Spleen (tissue), 11 donors: Measurements from ENCODE around the gene ATXN1. TPM values are rescaled to one million over a fixed set of nuclear protein-coding genes. Genes with fewer than 3 reads are reported as not detected.
A peak's percentile ranks its signal among the peaks of the same experiment; 100 is the strongest.

Source experiments
- DNase-seq: peaks from one replicate; pipeline ENCODE4 v3.0.0-alpha.2; 2020
- H3K27ac ChIP-seq, 8 donors: fragments of 200-600 bp; sonication (generic) in 7 of 8; 1 replicate in 4 of 8; 2 replicates in 4 of 8; pipeline versions ENCODE4 v1.5.0 to v1.8.0; 2016 to 2021; ENCODE audit warnings: inconsistent platforms in 4 of 8, mild to moderate bottlenecking in 4 of 8, moderate library complexity in 1 of 8
- H3K27me3 ChIP-seq, 7 donors: fragments of 200-600 bp; sonication (generic) in 6 of 7; replicated peaks in 1 of 7; 1 replicate in 4 of 7; 2 replicates in 3 of 7; pipeline versions ENCODE4 v1.5.0 to v1.8.0; 2016 to 2021; ENCODE audit warnings: inconsistent platforms in 3 of 7, mild to moderate bottlenecking in 1 of 7
- H3K36me3 ChIP-seq, 6 donors: fragments of 200-600 bp; sonication (generic) in 5 of 6; 1 replicate in 4 of 6; 2 replicates in 2 of 6; pipeline versions ENCODE4 v1.5.0 to v1.8.0; 2016 to 2021; ENCODE audit warnings: inconsistent platforms in 2 of 6
- H3K4me1 ChIP-seq, 6 donors: fragments of 200-600 bp; sonication (generic) in 5 of 6; 1 replicate in 3 of 6; 2 replicates in 3 of 6; pipeline versions ENCODE4 v1.5.0 to v1.8.0; 2016 to 2021; ENCODE audit warnings: inconsistent platforms in 3 of 6
- H3K4me3 ChIP-seq, 8 donors: fragments of 200-600 bp; sonication (generic) in 7 of 8; 1 replicate in 4 of 8; 2 replicates in 4 of 8; pipeline versions ENCODE4 v1.5.0 to v1.8.0; 2016 to 2021; ENCODE audit warnings: inconsistent platforms in 4 of 8, mild to moderate bottlenecking in 4 of 8, moderate library complexity in 2 of 8
- H3K9me3 ChIP-seq, 8 donors: fragments of 200-600 bp; sonication (generic) in 7 of 8; 1 replicate in 4 of 8; 2 replicates in 4 of 8; pipeline versions ENCODE4 v1.5.0 to v1.8.0; 2016 to 2021; ENCODE audit warnings: inconsistent platforms in 4 of 8
- CTCF ChIP-seq, 11 experiments: fragments of 200-600 bp in 7 of 11; fragments of 450-650 bp in 4 of 11; sonication (generic) in 4 of 11; IDR thresholded peaks in 8 of 11; conservative IDR thresholded peaks in 3 of 11; 1 replicate in 7 of 11; 2 replicates in 4 of 11; pipeline versions ENCODE4 v1.4.0 to v1.8.0; 2016 to 2021; ENCODE audit warnings: antibody characterized with exemption in 11 of 11, inconsistent platforms in 4 of 11, mild to moderate bottlenecking in 1 of 11
- POLR2A ChIP-seq, 3 donors: fragments of 450-650 bp; IDR thresholded peaks; one replicate each; pipeline ENCODE4 v1.5.1; 2017; ENCODE audit warnings: antibody characterized with exemption in 3 of 3, mild to moderate bottlenecking in 1 of 3
- POLR2AphosphoS5 ChIP-seq, 3 donors: sonication (generic); formaldehyde crosslinking; IDR thresholded peaks; one replicate each; pipeline ENCODE4 v1.5.1; 2017; ENCODE audit warnings: antibody characterized with exemption in 3 of 3
- WGBS, 5 donors: extraction: QIAGEN DNeasy Blood & Tissue Kit in 3 of 5; methylation state at CpG; one replicate each; pipeline versions ENCODE4 v1.1.5 to v1.1.7; 2013 to 2018; 5-methylcytosine and 5-hydroxymethylcytosine counted together
- intact Hi-C: fragments of 100-400 bp; cut with DNase I; formaldehyde crosslinking; loops from one replicate; pipeline ENCODE4 v1.15.0; 2023; ENCODE audit warnings: low total_unique reads
- polyA plus RNA-seq, 3 donors: library from polyadenylated mRNA; stranded (reverse); fragments of 200-250 nt; gene quantifications; one replicate each; pipeline ENCODE4 v1.2.1, GENCODE V29; 2013
- total RNA-seq, 7 donors: library from RNA; depleted of rRNA in 3 of 7; stranded (reverse); fragments of >200 nt in 3 of 7; fragmentation: NEBNext Ultra II Directional in 4 of 7; extraction: Animal tissue kit (Norgen Biotek cat#: 25700) in 4 of 7; gene quantifications; one replicate each; pipeline versions ENCODE4 v1.1.0 to v1.2.1, GENCODE V29; 2016 to 2021
- donor health status: healthy with polysubstance abuse.
- donor health status: DM: no; HTN: no; CAD: no; lungs with moderate emphysema.
- donor health status: DM: no; HTN: no; CAD: no.
- donor health status: Bipolar disorder and iron deficiency.
- donor health status: healthy.
- donor health status: DM: no; HTN: no; CAD: no.
- donor health status: DM: yes; HTN: yes; CAD: no.

Gene ATXN1
- total and polyA plus RNA-seq, 10 donors = 3.5 to 123 (median 73.9) TPM

- peak overlapping the region in 7 of 8 donors; percentile 38 to 66 (median 54) for H3K27ac ChIP-seq
- peaks cover 0 to 41% (median 6%) of the 10 kb centered on the region in 6 donors for H3K4me1 ChIP-seq
- no peaks in the 10 kb centered on the region for H3K9me3 ChIP-seq
- TF ChIP-seq POLR2A (IDR thresholded peaks at IDR 0.05) (no peak), POLR2AphosphoS5 (IDR thresholded peaks at IDR 0.05) (peak in 1 of 3 donors; percentile 13)
- H3K36me3 ChIP-seq = peaks cover 0 to 52% (median 2%) of the 10 kb centered on the region in 6 donors
- no peaks in the 10 kb centered on the region for H3K27me3 ChIP-seq
- no peak for DNase-seq
- WGBS, 5 donors = 71 to 85% (median 78%) methylated on average over 11 to 12 of the region's 12 CpGs
- intact Hi-C loops = no loop called here
- peak overlapping the region in 3 of 8 donors; percentile 3 to 42 (median 18) for H3K4me3 ChIP-seq
Measured at GRCh38 chr6:16583144-16583762, 178.0 kb downstream of the ATXN1 start.

DNA sequence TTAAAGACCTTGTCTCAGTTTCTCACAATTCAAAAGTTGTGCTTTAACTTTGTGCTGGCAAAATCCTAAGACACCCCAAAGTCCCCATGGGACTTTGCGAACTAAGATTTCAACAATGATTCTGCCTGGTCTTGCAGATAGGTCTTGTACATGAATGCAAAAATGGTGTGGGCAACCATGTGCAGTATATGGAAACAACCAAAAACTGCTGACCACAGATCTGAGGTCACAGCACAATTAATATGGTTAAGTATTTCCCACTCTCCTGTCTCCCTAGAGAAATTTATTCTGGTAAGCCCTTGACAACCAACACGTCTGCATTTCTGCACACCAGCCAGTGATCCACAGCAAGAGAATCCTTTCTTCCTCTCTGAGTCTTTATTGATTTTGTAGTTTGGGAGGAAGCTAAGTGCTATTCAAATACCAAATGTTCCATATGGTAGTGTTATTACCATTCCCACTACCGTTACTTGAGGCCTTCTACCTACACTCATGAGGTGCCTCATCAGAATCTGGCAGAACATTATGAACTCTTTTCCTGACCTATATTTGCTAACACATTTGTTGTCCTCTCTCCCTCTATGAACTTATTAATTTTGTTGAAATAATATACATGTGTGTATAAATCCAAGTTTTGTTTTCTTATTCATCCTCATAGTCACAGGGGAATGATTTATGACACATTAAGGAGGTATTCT is 178.7 kb downstream of the ATXN1 start:
- 74 to 86% (median 84%) methylated on average over 3 of the region's 3 CpGs for WGBS, 5 donors
- peaks cover 0 to 36% (median 6%) of the 10 kb centered on the region in 6 donors for H3K4me1 ChIP-seq
- no peak for TF ChIP-seq POLR2A (IDR thresholded peaks at IDR 0.05)
- TF ChIP-seq POLR2AphosphoS5 (IDR thresholded peaks at IDR 0.05) = no peak
- TF ChIP-seq CTCF (IDR thresholded peaks at IDR 0.05 in 8 of 11, conservative IDR thresholded peaks at IDR 0.05 in 3 of 11) = no peak

DNA sequence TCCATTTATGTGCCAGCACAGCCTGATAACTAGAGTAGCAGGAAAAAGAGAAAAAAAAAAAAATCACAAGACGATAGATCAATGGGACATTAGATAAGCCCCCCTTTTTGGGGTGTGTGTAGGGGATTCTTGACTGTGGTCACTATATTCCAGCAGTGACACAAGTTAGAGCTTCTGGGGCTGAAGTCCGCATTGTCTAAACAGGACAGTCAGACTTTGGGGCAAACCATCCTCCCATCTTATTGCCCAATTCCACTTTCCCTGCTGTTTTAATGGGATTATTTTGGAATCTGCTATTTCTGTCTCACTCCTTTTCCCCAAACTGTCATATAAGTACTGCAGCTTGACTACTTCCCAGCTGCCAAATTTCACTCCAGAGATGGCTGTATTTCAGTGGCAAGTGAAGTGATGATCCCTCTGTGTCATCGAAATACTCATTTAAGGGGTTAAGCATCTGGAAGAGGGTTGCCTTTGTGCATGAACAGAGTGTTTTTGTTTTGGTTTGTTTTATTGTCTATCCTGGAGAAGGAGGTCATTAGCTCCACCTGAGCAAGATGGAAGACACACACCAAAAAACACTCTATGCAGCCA is 182.5 kb downstream of the ATXN1 start:
- no peaks in the 10 kb centered on the region for H3K27me3 ChIP-seq
- H3K27ac ChIP-seq = no peak overlapping the region
- 84 to 94% (median 92%) methylated on average over 3 of the region's 3 CpGs for WGBS, 5 donors
- no peaks in the 10 kb centered on the region for H3K9me3 ChIP-seq
- no peak for TF ChIP-seq POLR2A (IDR thresholded peaks at IDR 0.05)
- TF ChIP-seq CTCF (IDR thresholded peaks at IDR 0.05 in 8 of 11, conservative IDR thresholded peaks at IDR 0.05 in 3 of 11) = no peak
- no peak for TF ChIP-seq POLR2AphosphoS5 (IDR thresholded peaks at IDR 0.05)
- H3K4me3 ChIP-seq = no peak overlapping the region
- intact Hi-C loops = no loop called here
- H3K36me3 ChIP-seq = peaks cover 0 to 36% (median 0%) of the 10 kb centered on the region in 6 donors
- H3K4me1 ChIP-seq = peaks cover 0 to 21% (median 0%) of the 10 kb centered on the region in 6 donors
- DNase-seq = no peak

More for the DNA sequence above, 178.7 kb downstream of the ATXN1 start:
- no peaks in the 10 kb centered on the region for H3K9me3 ChIP-seq
- H3K27ac ChIP-seq = peak overlapping the region in 7 of 8 donors; percentile 38 to 66 (median 54)
- peak overlapping the region in 1 of 8 donors; percentile 42 for H3K4me3 ChIP-seq
- peaks cover 0 to 55% (median 2%) of the 10 kb centered on the region in 6 donors for H3K36me3 ChIP-seq
- H3K27me3 ChIP-seq = no peaks in the 10 kb centered on the region
- intact Hi-C loops = no loop called here
- no peak for DNase-seq

DNA sequence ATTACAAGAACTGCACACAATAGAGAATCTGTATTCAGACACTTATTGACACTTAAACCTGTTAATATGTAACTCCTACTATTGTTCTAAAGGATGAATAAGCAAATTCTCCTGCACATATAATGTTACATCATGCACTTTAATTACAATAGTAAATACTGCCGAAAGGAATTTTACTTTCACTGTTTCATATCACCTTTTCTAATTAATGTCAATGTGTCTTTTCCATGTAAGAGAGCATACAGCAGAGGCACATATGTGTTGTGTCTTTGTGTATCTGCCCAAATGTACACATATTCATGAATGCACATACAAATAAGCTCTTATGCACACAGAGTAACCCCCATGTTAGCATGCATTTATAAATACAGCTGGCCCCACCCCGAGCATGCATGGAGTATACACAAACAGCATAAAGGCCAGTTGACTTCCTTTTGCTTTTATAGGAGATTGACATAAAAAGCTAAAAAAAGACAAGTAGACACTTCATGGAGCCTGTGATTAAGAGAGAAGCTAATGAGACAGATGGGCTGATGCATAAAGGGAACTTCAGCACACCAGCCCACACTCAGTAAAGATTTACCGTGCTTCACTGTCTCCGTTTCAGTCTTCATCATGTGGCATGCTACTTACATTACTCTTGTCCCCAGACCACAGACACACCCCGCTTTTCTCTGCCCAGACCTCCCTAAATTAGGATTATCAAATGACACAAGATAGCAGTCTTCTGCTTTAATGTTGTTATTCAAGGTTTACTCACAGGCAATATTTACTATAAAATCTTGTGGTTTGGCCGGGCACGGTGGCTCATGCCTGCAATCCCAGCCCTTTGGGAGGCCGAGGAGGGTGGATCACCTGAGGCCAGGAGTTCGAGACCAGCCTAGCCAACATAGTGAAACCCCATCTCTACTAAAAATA is 184.6 kb downstream of the ATXN1 start:
- peaks cover 0 to 9% (median 0%) of the 10 kb centered on the region in 6 donors for H3K4me1 ChIP-seq
- intact Hi-C loops = no loop called here
- 79 to 83% (median 82%) methylated on average over 9 of the region's 9 CpGs for WGBS, 5 donors
- no peak for DNase-seq
- H3K27me3 ChIP-seq = no peaks in the 10 kb centered on the region
- H3K9me3 ChIP-seq = no peaks in the 10 kb centered on the region
- H3K4me3 ChIP-seq = no peak overlapping the region
- TF ChIP-seq POLR2AphosphoS5 (IDR thresholded peaks at IDR 0.05) = no peak
- no peak for TF ChIP-seq POLR2A (IDR thresholded peaks at IDR 0.05)
- no peak for TF ChIP-seq CTCF (IDR thresholded peaks at IDR 0.05 in 8 of 11, conservative IDR thresholded peaks at IDR 0.05 in 3 of 11)
- H3K36me3 ChIP-seq = peaks cover 0 to 21% (median 0%) of the 10 kb centered on the region in 6 donors
- H3K27ac ChIP-seq = no peak overlapping the region
